ENCODE measurements around the gene PEF1. TPM values are rescaled to one million over a fixed set of nuclear protein-coding genes. Genes with fewer than 3 reads are reported as not detected.

Gene PEF1
- total RNA-seq, 1 donor from 2014 or later: 42.8 TPM

DNA sequence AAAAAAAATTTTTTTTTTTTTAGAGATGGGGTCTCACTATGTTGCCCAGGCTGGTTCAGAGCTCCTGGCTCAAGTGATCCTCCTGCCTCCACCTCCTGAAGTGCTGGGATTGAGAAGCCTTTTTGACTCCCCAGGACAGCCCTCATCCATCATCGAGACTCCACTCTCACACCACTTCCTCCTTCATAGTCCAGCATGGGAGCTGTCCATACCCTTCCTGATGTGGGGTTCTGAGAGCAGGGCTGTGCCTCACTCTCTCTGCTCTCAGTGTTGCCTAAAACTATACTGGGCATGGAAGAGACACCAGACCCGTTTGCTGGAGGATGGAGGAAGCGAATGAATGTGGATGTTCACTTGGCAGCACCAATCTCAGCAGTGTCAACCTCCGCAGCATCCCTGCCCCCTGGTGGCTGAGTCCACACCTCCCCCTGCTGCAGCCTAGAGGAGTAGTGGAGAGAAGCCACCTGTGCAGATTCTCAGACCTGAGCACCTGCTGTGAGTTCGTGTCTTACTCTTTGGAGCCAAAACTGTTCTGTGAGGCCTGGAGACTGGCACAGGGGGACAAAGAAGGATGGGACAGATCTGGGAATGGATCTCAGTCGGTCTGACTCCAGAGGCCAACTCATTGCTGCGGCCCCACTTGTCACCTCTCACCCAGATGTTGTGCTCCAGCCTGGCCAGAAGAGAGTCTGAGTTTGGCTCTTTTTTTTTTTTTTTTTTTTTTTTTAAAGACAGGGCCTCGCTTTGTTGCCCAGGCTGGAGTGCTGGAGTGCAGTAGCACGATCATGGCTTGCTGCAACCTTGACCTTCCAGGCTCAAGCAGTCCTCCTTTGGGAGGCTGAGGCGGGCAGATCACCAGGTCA is 50.7 kb downstream of the PEF1 start:
- Mint-ChIP-seq H3K4me1 (ENCODE audit: low read depth) (no peaks in the 10 kb centered on the region), H3K36me3 (ENCODE audit: insufficient read depth) (no peaks in the 10 kb centered on the region), H3K27ac (no peak overlapping the region), H3K9me3 (ENCODE audit: low read depth) (no peaks in the 10 kb centered on the region), H3K27me3 (peaks cover 34% of the 10 kb centered on the region), H3K4me3 (ENCODE audit: low read depth) (no peak overlapping the region)
- peak; percentile 57 for DNase-seq (ENCODE audit: low spot score, unreplicated experiment)
- TF ChIP-seq, protein P1, sequence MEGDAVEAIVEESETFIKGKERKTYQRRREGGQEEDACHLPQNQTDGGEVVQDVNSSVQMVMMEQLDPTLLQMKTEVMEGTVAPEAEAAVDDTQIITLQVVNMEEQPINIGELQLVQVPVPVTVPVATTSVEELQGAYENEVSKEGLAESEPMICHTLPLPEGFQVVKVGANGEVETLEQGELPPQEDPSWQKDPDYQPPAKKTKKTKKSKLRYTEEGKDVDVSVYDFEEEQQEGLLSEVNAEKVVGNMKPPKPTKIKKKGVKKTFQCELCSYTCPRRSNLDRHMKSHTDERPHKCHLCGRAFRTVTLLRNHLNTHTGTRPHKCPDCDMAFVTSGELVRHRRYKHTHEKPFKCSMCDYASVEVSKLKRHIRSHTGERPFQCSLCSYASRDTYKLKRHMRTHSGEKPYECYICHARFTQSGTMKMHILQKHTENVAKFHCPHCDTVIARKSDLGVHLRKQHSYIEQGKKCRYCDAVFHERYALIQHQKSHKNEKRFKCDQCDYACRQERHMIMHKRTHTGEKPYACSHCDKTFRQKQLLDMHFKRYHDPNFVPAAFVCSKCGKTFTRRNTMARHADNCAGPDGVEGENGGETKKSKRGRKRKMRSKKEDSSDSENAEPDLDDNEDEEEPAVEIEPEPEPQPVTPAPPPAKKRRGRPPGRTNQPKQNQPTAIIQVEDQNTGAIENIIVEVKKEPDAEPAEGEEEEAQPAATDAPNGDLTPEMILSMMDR (IDR thresholded peaks at IDR 0.05; ENCODE audit: unreplicated experiment): peak; percentile 82

DNA sequence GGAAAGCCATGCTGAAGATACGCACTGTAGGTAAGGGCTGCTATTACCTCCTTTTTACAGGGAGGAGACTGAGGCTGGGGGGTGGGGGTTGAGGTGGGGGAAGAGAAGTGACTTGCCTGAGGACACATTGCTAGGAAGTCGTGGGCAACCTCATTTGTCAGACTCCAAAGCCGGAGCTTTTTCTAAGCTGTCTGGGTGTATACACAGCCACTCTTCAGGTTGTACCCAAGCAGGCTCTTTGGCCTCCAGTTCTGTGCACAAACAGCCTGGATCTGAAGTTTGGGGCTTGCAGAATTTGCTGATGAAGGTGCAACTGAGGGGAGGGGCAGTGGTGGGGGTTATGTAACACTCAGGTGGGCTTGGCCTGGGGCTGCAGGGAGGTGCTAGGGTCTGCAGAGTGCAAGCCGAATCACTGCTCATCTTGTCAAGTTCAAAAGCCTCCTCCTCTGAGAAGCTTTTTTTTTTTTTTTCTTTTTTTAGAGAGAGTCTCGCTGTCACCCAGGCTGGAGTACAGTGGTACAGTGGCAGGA is 51.5 kb downstream of the PEF1 start:
- H3K4me3 Mint-ChIP-seq (ENCODE audit: low read depth): no peak overlapping the region
- no peak for DNase-seq (ENCODE audit: low spot score, unreplicated experiment)
- H3K9me3 Mint-ChIP-seq (ENCODE audit: low read depth): no peaks in the 10 kb centered on the region
- H3K4me1 Mint-ChIP-seq (ENCODE audit: low read depth): no peaks in the 10 kb centered on the region
- no peaks in the 10 kb centered on the region for H3K36me3 Mint-ChIP-seq (ENCODE audit: insufficient read depth)
- peaks cover 36% of the 10 kb centered on the region for H3K27me3 Mint-ChIP-seq
- no peak overlapping the region for H3K27ac Mint-ChIP-seq
- TF ChIP-seq, protein P1 (IDR thresholded peaks at IDR 0.05; ENCODE audit: unreplicated experiment): no peak

DNA sequence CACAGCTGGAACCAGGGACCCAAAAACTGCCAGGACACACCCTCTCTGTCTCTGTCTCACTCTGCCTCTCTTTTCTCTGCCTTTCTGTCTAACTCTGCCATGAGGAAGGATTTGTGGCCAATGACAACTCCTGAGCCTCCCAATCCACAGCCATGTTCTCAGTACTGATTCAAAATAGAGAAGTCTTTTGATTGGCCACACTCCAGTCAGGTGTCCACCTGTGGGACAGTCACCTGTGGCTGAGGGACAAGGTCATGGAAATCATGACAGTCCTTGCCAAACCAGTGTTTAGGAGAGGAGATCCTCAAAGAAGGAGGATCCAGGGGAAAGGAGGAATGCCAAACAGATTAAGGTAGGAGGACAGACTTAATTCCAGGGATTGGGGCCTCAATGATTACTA is 52.5 kb downstream of the PEF1 start:
- no peak for DNase-seq (ENCODE audit: low spot score, unreplicated experiment)
- H3K27me3 Mint-ChIP-seq: peaks cover 41% of the 10 kb centered on the region
- peaks cover 1% of the 10 kb centered on the region for H3K4me1 Mint-ChIP-seq (ENCODE audit: low read depth)
- TF ChIP-seq, protein P1 (IDR thresholded peaks at IDR 0.05; ENCODE audit: unreplicated experiment): no peak
- no peak overlapping the region for H3K4me3 Mint-ChIP-seq (ENCODE audit: low read depth)
- no peaks in the 10 kb centered on the region for H3K9me3 Mint-ChIP-seq (ENCODE audit: low read depth)
- no peaks in the 10 kb centered on the region for H3K36me3 Mint-ChIP-seq (ENCODE audit: insufficient read depth)
- no peak overlapping the region for H3K27ac Mint-ChIP-seq

DNA sequence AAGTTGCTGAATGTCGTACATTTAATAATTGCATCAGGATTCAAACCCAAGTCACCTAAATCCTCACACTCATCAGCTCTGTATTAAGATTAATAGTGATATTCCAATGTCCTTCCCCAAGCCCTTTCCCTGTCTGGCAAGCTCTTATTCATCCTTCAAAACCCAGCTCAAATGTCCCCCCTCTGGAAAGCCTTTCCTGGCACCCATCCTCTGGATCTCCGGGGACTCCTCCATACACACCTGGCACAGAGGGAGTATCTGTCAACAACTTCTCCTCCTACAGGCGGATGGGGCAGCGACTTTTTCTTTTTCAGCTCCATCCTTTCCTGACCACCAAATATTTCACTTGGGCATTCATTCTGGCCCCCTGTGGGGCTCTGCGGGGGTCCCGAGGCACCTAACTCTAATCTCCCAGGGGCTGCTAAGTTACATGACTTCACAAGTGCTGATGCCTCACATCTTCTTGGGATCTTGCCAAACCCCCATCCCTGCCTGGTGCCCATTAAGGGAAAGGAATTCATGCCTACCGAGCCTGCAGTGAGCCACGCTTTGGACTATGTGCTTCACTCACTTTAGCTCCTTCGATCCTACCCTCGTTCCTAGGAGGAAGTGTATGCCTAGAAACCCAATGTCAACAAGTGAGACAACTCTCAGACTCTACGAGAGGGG is 53.1 kb downstream of the PEF1 start:
- TF ChIP-seq, protein P1 (IDR thresholded peaks at IDR 0.05; ENCODE audit: unreplicated experiment): no peak
- H3K27ac Mint-ChIP-seq: no peak overlapping the region

DNA sequence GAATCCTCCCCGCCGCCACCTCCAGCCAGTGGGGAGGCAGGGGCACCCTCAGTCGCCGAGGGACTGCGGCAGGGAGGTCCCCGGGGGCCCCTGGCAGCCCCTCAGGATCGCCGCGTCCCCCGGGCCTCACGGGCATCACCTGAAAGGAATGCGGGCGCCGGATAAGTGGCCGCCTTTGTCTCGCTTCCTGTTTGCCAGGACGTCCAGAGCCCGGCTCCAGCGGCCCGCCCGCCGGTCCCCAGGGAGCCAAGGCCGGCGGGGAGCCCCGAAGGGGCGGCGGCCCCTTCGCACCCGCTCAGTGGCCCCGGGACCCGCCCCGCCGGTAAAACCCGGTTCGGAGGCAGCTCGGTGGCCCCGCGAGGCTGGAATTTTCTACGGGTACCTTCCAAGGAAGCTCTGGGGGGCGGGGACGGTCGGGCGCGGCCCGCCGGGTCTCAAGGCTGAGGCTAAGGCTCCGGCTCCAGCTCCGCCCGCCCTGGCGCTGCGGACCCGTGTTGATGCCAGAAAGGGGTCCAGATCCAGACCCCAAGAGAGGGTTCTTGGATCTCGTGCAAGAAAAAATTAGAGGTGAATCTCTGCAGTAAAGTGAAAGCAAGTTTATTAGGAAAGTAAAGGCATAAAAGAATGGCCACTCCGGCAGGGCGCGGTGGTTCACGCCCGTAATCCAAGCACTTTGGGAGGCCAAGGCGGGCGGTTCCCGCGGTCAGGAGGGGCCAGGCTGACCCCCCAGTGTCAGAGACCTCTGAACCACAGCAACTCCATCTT is 55.7 kb downstream of the PEF1 start:
- Mint-ChIP-seq H3K4me3 (ENCODE audit: low read depth) (no peak overlapping the region), H3K27ac (no peak overlapping the region)
- TF ChIP-seq, protein P1 (IDR thresholded peaks at IDR 0.05; ENCODE audit: unreplicated experiment): no peak

More for the DNA sequence above, 53.1 kb downstream of the PEF1 start:
- Mint-ChIP-seq H3K9me3 (ENCODE audit: low read depth) (no peaks in the 10 kb centered on the region), H3K27me3 (peaks cover 41% of the 10 kb centered on the region), H3K4me3 (ENCODE audit: low read depth) (no peak overlapping the region), H3K4me1 (ENCODE audit: low read depth) (peaks cover 1% of the 10 kb centered on the region), H3K36me3 (ENCODE audit: insufficient read depth) (no peaks in the 10 kb centered on the region)
- no peak for DNase-seq (ENCODE audit: low spot score, unreplicated experiment)

More for the DNA sequence above, 55.7 kb downstream of the PEF1 start:
- Mint-ChIP-seq H3K9me3 (ENCODE audit: low read depth) (no peaks in the 10 kb centered on the region), H3K36me3 (ENCODE audit: insufficient read depth) (no peaks in the 10 kb centered on the region), H3K27me3 (peaks cover 40% of the 10 kb centered on the region), H3K4me1 (ENCODE audit: low read depth) (peaks cover 1% of the 10 kb centered on the region)
- no peak for DNase-seq (ENCODE audit: low spot score, unreplicated experiment)

Data from progenitor cell of endocrine pancreas (in vitro differentiated cells).